Hepatocyte (in vitro differentiated cells): ENCODE data around the gene GRK5. TPM values are rescaled to one million over a fixed set of nuclear protein-coding genes. Genes with fewer than 3 reads are reported as not detected.

Experiments used
- DNase-seq: peaks from one replicate; pipeline ENCODE4 v3.0.0-alpha.2; 2016; ENCODE audit warnings: low spot score
- H2AFZ ChIP-seq: fragments of 200-600 bp; sonication (generic); 2 replicates; pipeline ENCODE4 v1.6.0; 2016; ENCODE audit warnings: antibody characterized with exemption, mild to moderate bottlenecking
- H3K27ac ChIP-seq: fragments of 200-600 bp; sonication (generic); 2 replicates; pipeline ENCODE4 v1.5.1; 2016; ENCODE audit warnings: mild to moderate bottlenecking
- H3K27me3 ChIP-seq: fragments of 200-600 bp; sonication (generic); 2 replicates; pipeline ENCODE4 v1.6.1; 2016
- H3K36me3 ChIP-seq: fragments of 200-600 bp; sonication (generic); replicated peaks from 2 replicates; pipeline ENCODE4 v1.5.1; 2016; ENCODE audit warnings: low read depth; ENCODE audit not compliant: insufficient read depth
- H3K4me1 ChIP-seq: fragments of 200-600 bp; sonication (generic); 2 replicates; pipeline ENCODE4 v1.5.1; 2016; ENCODE audit warnings: mild to moderate bottlenecking, moderate library complexity; ENCODE audit not compliant: insufficient read depth
- H3K4me2 ChIP-seq: fragments of 200-600 bp; sonication (generic); 2 replicates; pipeline ENCODE4 v1.6.0; 2016
- H3K4me3 ChIP-seq: fragments of 200-600 bp; sonication (generic); 2 replicates; pipeline ENCODE4 v1.5.1; 2016; ENCODE audit warnings: mild to moderate bottlenecking
- H3K79me2 ChIP-seq: fragments of 200-600 bp; sonication (generic); 2 replicates; pipeline ENCODE4 v1.6.0; 2017; ENCODE audit warnings: mild to moderate bottlenecking
- H3K9me2 ChIP-seq: fragments of 200-600 bp; sonication (generic); replicated peaks from 2 replicates; pipeline ENCODE4 v1.6.0; 2017; ENCODE audit warnings: mild to moderate bottlenecking; ENCODE audit not compliant: insufficient read depth
- H3K9me3 ChIP-seq: fragments of 200-600 bp; sonication (generic); 2 replicates; pipeline ENCODE4 v1.5.1; 2016; ENCODE audit warnings: low read depth, mild to moderate bottlenecking
- H4K20me1 ChIP-seq: fragments of 200-600 bp; sonication (generic); 2 replicates; pipeline ENCODE4 v1.6.0; 2016; ENCODE audit warnings: mild to moderate bottlenecking; ENCODE audit not compliant: insufficient read depth, poor library complexity, severe bottlenecking
- CTCF ChIP-seq: fragments of 200-600 bp; sonication (generic); IDR thresholded peaks from 2 replicates; pipeline ENCODE4 v1.5.1; 2016; ENCODE audit warnings: antibody characterized with exemption, mild to moderate bottlenecking; ENCODE audit not compliant: poor library complexity
- EZH2 ChIP-seq: fragments of 200-600 bp; sonication (generic); IDR thresholded peaks from 2 replicates; pipeline ENCODE4 v1.6.1; 2016; ENCODE audit warnings: antibody characterized with exemption, mild to moderate bottlenecking, borderline replicate concordance
- EZH2phosphoT487 ChIP-seq: fragments of 200-600 bp; sonication (generic); IDR thresholded peaks from one replicate; pipeline ENCODE4 v1.6.1; 2018; ENCODE audit warnings: antibody characterized with exemption, mild to moderate bottlenecking, low read depth, moderate library complexity; ENCODE audit not compliant: unreplicated experiment, severe bottlenecking
- WGBS: methylation state at CpG from one replicate; pipeline ENCODE4 v1.1.6; 2016; ENCODE audit warnings: low lambda C conversion rate; ENCODE audit errors: missing lambda C conversion rate; 5-methylcytosine and 5-hydroxymethylcytosine counted together
- polyA plus RNA-seq: library from polyadenylated mRNA; unstranded; fragments of >200 nt; fragmentation: Nextera tagmentation; extraction: Ambion mirVana; gene quantifications from 2 replicates; pipeline ENCODE4 v1.2.1, GENCODE V29; 2016
- total RNA-seq: library from RNA; depleted of rRNA; stranded (reverse); fragments of >200 nt; gene quantifications from 2 replicates; pipeline ENCODE4 v1.2.3, GENCODE V29; 2014

Gene GRK5
- total and polyA plus RNA-seq, 2 experiments from 2014 or later, result 7.6 to 19.9 TPM

GRCh38 chr10:119263951-119264617 is 56.7 kb downstream of the GRK5 start:
- no peak overlapping the region for H3K4me2 ChIP-seq
- H3K36me3 ChIP-seq, result no peaks in the 10 kb centered on the region
- H3K4me1 ChIP-seq, result no peaks in the 10 kb centered on the region
- no peaks in the 10 kb centered on the region for H3K27me3 ChIP-seq
- H2AFZ ChIP-seq, result no peak overlapping the region
- WGBS, result 92% methylated on average over 4 of the region's 4 CpGs
- DNase-seq, result no peak
- no peak for TF ChIP-seq CTCF
- H3K27ac ChIP-seq, result no peak overlapping the region
- H3K79me2 ChIP-seq, result peaks cover 51% of the 10 kb centered on the region
- H3K9me3 ChIP-seq, result no peaks in the 10 kb centered on the region
- no peak overlapping the region for H3K4me3 ChIP-seq
- H3K9me2 ChIP-seq, result no peaks in the 10 kb centered on the region
- H4K20me1 ChIP-seq, result no peaks in the 10 kb centered on the region

GRCh38 chr10:119265691-119266090 is 58.3 kb downstream of the GRK5 start:
- TF ChIP-seq CTCF (no peak), EZH2 (no peak), EZH2phosphoT487 (no peak)
- 92% methylated on average over 6 of the region's 6 CpGs for WGBS

GRCh38 chr10:119267384-119267783 is 60.0 kb downstream of the GRK5 start:
- Histone ChIP-seq H3K79me2 (peaks cover 52% of the 10 kb centered on the region), H3K27ac (no peak overlapping the region), H3K36me3 (no peaks in the 10 kb centered on the region), H2AFZ (no peak overlapping the region), H3K4me2 (no peak overlapping the region), H4K20me1 (no peaks in the 10 kb centered on the region), H3K9me3 (no peaks in the 10 kb centered on the region), H3K4me3 (no peak overlapping the region), H3K27me3 (no peaks in the 10 kb centered on the region), H3K9me2 (no peaks in the 10 kb centered on the region), H3K4me1 (peaks cover 25% of the 10 kb centered on the region)
- TF ChIP-seq CTCF, result no peak
- no peak for TF ChIP-seq EZH2
- TF ChIP-seq EZH2phosphoT487, result no peak
- WGBS, result 92% methylated on average over 9 of the region's 10 CpGs
- no peak for DNase-seq

More at GRCh38 chr10:119265691-119266090, 58.3 kb downstream of the GRK5 start:
- DNase-seq, result no peak
- Histone ChIP-seq H3K27ac (no peak overlapping the region), H3K79me2 (peaks cover 53% of the 10 kb centered on the region), H4K20me1 (no peaks in the 10 kb centered on the region), H3K9me2 (no peaks in the 10 kb centered on the region), H3K4me1 (peaks cover 11% of the 10 kb centered on the region), H3K9me3 (no peaks in the 10 kb centered on the region), H2AFZ (no peak overlapping the region), H3K36me3 (no peaks in the 10 kb centered on the region), H3K4me3 (no peak overlapping the region), H3K27me3 (no peaks in the 10 kb centered on the region), H3K4me2 (no peak overlapping the region)

GRCh38 chr10:119268428-119268827 is 61.1 kb downstream of the GRK5 start:
- H3K27me3 ChIP-seq, result no peaks in the 10 kb centered on the region
- no peak overlapping the region for H3K4me2 ChIP-seq
- no peaks in the 10 kb centered on the region for H3K9me2 ChIP-seq
- peaks cover 29% of the 10 kb centered on the region for H3K4me1 ChIP-seq
- no peak for DNase-seq
- no peak overlapping the region for H2AFZ ChIP-seq
- no peaks in the 10 kb centered on the region for H3K9me3 ChIP-seq
- H3K36me3 ChIP-seq, result no peaks in the 10 kb centered on the region
- H3K79me2 ChIP-seq, result peaks cover 51% of the 10 kb centered on the region
- WGBS, result 95% methylated on average over 7 of the region's 7 CpGs
- H4K20me1 ChIP-seq, result no peaks in the 10 kb centered on the region
- H3K27ac ChIP-seq, result peak overlapping the region; percentile 95
- no peak for TF ChIP-seq EZH2
- no peak for TF ChIP-seq EZH2phosphoT487
- TF ChIP-seq CTCF, result no peak
- no peak overlapping the region for H3K4me3 ChIP-seq
